Stimulated activated CD8-positive, alpha-beta memory T cell treated with anti-CD3 and anti-CD28 coated beads, Interleukin-7, amount 100 ng/mL, for 1 hour (primary cell): ENCODE data around the gene CCND1.
"Not testable (repeated sequence)": the region's sequence is repeated elsewhere in the genome, so short reads cannot be mapped to it uniquely, and the experiment has no call there.

Experiments
- DNase-seq, 2 donors: peaks; one replicate each; pipeline ENCODE4 v3.0.0-alpha.2; 2020; ENCODE audit warnings: low read depth in 2 of 2

CCND1 gene

DNA sequence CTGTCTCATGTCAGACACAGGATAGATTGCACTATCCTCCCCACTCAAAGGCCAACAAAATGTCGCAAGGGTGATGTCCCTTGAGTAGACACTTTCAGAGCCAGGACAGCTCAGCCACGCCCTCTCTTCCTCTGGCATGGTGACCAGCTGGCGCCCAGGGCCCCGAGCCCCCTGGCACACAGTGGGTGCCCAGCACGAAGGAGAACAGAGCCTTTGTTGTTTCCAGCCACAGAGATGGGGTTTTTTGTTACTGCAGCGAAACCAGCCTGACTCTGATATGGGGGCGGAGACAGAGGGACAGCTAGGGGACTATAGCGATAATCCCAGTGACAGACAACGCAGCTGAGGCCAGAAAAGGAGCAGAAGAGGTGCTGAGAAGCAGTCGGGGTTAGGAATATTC, 23.3 kb upstream of the CCND1 start:
- no peak for DNase-seq

- no peak for DNase-seq
Measured at GRCh38 chr11:69618237-69618636, 22.7 kb upstream of the CCND1 start.

- no peak for DNase-seq
Measured at GRCh38 chr11:69620683-69621290, 20.2 kb upstream of the CCND1 start.

- DNase-seq = not testable (repeated sequence)
Measured at GRCh38 chr11:69622097-69622681, 18.8 kb upstream of the CCND1 start.

- no peak for DNase-seq
Measured at GRCh38 chr11:69624293-69624692, 16.7 kb upstream of the CCND1 start.

DNA sequence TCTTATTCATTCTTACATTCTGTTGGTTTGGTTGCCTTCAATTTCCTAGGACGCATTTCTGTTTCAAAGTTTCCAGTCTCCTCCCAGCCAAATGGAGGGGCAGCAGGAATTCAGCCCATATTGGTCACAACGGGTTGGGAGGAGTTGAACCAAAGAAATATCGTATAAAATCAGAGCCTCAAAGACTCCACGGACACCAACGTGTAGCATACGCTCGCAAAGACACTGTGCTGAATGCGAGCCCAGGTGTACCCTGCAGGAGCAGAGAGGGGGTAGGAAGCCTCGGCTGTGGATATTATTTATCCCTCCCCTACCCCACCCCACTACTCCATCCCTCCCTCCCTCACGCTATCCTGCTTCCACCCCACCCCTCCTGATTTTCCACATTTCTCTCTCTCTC, 15.5 kb upstream of the CCND1 start:
- DNase-seq = no peak

DNA sequence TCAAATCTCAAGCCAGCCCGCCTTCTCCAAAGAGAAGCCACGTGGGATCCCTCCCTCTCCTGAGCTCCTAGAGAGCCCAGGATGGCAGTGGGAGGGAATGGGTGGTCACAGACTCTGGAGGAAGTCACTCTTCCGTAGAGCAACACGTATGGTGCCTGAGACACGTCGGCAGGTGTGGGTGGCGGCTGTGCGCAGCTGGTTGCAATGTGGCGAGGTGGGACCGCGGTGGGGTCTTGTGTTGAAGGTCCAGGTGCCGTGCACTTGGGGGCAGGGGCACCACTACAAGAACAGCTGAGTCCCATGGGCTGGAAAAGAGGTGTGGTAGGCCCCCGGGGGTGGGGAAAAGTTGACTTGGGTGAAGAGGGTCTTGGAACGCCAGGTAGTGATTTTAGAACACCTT, 13.4 kb upstream of the CCND1 start:
- no peak for DNase-seq

GRCh38 chr11:69630017-69630416, 10.9 kb upstream of the CCND1 start:
- DNase-seq = no peak

DNA sequence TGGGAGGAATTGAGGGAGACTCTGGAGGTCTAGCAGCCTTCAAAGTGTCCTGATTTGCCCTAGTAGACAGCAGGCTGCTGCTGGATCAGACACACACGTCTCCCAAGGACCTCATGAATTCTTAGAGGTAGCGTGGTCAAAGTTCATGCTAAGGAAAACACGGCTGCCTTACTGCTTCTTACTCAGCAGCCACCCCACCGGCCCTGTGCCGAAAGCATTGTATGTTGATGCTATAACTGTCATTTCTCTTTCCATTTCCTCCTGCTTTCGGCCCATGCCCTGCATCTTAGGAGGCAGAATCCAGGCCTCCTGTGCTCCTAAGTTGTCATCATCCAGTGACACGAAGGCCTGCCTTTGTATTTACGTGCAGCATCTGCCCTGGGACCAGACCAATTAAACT, 10.5 kb upstream of the CCND1 start:
- DNase-seq = no peak

- DNase-seq = no peak
Measured at GRCh38 chr11:69632900-69633299, 8.1 kb upstream of the CCND1 start.

DNA sequence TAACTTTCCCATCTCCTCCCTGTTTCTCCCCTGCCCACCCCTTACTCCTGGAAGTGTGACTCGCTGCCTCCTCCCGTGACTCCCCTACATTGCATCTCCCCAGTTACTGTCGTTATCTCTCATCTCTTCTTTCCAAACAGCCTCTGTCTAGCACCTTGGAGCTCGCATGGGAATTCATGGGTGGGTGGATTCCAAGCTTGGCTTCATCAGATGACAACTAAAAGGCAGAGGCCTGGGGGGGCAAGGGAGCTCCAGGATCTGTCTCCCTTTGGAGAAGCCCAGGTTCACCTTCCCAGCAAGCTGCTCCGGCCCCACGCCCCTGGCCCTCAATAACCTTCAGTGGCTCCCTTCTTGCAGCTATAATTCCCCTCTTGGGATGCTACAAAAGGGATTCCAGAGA, 6.9 kb upstream of the CCND1 start:
- DNase-seq = no peak

- no peak for DNase-seq
Measured at GRCh38 chr11:69634590-69634989, 6.4 kb upstream of the CCND1 start.

GRCh38 chr11:69635195-69635594, 5.8 kb upstream of the CCND1 start:
- no peak for DNase-seq

DNA sequence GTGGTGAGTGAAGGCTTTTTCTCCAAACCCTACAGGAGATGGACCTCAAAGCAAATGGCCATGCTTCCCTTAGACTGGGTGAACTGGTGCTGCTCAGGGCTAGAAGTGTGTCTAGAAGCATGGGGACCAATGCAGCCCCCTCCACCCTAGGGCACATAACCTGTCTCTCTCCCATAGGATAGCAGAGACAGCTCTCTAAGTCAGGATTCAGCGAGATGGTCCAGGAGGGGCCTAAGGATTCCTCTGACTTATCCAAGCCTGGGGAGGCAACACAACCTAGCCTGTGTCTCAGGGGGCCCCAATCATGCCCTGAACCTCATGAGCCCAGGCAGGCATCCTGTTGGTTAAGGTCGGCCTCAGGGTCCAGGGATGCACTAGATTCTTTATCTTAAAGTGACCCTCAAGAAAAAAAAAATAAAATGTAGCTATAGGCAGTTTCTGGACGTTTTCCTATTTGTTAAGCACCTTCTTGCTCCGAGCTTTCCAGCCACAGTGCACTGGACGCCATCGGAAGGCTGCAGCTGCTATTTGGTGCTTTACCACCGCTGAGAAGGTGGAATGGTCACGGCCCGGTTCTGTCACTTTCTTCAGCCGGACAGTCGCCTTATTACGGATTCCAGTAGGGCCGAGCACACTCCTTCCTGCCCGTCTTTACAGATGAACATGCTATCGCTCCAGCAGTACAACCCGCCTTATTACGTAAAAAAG, 5.0 kb upstream of the CCND1 start:
- no peak for DNase-seq

GRCh38 chr11:69636512-69637197, 4.3 kb upstream of the CCND1 start:
- DNase-seq = no peak

DNA sequence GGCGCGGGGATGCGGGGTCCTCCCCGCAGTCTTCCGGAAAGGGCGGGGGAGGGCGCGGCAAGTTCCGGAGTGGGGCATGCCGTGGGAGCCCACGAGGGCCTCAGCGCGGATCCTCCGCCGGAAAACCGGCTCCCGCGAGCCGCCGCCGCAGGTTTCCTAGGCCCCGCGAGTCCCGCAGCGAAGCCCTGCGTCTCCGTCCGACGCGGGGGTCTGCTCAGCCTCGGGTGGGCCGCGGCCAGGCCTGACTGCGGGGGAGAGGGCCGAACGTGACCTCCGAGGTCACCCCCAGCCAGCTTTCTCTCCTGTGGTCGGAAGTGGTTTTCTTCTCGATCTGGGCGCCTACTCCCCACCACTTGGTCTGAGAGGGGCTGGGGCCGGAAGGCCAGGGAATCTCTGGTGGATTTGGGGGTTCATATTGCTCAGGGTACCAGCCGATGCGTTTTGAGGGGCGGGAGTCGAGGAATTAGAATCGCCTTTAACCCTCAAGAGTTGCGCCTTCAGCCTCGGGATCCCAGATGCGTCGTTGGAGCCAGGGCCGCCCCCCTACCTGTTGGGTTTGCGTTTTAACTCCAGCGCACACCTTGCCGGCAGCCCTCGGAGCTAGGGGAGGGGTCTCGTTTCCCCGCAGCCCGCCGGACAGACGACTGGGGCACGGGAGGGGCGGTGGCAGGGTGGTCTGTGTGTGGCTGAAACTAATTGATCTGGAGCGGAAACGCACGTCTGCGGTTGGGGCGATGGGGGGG, 3.6 kb upstream of the CCND1 start:
- no peak for DNase-seq

DNA sequence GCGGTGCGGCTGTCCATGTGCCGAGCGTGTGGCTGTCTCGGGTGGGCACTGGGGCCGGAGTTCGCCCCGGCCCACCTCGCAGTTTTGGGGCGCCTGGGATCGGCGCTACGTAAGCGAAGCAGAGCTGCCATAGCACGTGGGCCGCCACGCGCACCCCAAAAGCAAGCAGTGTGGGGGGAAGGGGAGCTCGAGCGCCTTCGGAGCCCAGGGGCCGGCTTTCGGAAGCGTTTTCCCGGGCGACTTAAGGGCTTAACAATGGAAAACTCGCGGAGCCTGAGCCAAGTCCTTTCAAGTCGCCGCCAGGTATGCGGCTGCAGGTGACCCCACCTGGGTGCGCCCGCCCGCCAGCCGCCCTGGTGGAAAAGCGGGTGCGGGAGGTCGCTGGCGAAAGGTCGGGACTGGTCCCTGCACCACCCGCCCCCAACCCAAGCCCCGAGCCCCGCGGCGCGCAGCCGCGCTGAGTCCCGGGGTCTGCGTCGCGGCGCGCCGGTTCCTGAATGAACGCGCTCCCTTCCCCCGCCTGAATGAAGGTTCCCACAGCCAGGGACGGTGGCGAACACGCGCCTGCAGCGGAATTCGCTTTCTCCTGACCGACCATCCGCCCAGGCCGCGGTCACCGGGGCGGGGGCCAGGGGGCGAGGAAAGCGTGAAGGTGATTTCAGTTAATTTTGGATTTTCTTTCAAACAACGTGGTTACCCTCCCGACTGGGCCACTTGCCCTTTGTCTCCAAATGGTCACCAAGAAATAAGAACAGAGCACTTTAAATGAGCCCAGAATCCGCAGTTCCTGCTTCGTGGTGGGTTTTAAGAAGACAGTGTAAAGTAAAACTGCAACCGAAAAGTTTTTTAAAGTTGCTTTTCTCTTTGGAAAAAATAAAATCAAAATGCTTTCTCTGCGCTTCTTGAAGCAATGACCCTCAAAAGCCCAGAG, 2.8 kb upstream of the CCND1 start:
- DNase-seq = no peak

GRCh38 chr11:69638941-69639681, 1.8 kb upstream of the CCND1 start:
- DNase-seq = no peak

DNA sequence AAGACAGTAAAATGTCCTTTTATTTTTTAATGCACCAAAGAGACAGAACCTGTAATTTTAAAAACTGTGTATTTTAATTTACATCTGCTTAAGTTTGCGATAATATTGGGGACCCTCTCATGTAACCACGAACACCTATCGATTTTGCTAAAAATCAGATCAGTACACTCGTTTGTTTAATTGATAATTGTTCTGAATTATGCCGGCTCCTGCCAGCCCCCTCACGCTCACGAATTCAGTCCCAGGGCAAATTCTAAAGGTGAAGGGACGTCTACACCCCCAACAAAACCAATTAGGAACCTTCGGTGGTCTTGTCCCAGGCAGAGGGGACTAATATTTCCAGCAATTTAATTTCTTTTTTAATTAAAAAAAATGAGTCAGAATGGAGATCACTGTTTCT, 1.1 kb upstream of the CCND1 start:
- no peak for DNase-seq

GRCh38 chr11:69640260-69640994, 529 bp upstream of the CCND1 start:
- no peak for DNase-seq
